ENCODE measurements around the gene CLTC. TPM values are rescaled to one million over a fixed set of nuclear protein-coding genes. Genes with fewer than 3 reads are reported as not detected.

CLTC gene
- total RNA-seq, 1 donor from 2014 or later = 210 TPM

DNA sequence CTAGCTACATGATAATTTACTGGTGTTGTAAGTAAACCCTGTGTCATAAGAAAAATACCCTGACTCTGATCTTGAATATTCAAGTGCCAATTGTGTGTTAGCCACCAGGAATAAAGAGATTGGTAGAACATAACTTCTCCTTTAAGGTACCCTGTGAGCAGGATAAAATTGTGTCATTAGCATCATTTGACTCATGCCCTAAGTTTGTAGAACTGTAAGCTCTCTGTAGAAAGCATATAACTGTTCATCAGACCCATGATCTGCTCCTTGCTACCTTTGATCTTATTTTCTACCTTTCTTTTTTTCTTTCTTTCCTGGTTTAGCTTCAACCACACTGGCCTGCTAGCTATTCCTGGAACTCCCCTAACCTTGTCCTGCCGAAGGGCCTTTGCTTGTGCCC is 51.7 kb downstream of the CLTC start:
- H3K9me3 ChIP-seq = no peaks in the 10 kb centered on the region
- TF ChIP-seq, protein P1, sequence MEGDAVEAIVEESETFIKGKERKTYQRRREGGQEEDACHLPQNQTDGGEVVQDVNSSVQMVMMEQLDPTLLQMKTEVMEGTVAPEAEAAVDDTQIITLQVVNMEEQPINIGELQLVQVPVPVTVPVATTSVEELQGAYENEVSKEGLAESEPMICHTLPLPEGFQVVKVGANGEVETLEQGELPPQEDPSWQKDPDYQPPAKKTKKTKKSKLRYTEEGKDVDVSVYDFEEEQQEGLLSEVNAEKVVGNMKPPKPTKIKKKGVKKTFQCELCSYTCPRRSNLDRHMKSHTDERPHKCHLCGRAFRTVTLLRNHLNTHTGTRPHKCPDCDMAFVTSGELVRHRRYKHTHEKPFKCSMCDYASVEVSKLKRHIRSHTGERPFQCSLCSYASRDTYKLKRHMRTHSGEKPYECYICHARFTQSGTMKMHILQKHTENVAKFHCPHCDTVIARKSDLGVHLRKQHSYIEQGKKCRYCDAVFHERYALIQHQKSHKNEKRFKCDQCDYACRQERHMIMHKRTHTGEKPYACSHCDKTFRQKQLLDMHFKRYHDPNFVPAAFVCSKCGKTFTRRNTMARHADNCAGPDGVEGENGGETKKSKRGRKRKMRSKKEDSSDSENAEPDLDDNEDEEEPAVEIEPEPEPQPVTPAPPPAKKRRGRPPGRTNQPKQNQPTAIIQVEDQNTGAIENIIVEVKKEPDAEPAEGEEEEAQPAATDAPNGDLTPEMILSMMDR (IDR thresholded peaks at IDR 0.05) = no peak
- DNase-seq (no peak), ATAC-seq (no peak)
- no peak overlapping the region for H3K27ac ChIP-seq
- H3K36me3 ChIP-seq = peaks cover 99% of the 10 kb centered on the region
- peaks cover 20% of the 10 kb centered on the region for H3K4me1 ChIP-seq
- intact Hi-C loops (cut with DNase I) = no loop called here
- no peak overlapping the region for H3K4me3 ChIP-seq
- no peaks in the 10 kb centered on the region for H3K27me3 ChIP-seq

GRCh38 chr17:59675231-59675630 is 55.5 kb downstream of the CLTC start:
- Histone ChIP-seq H3K27ac (no peak overlapping the region), H3K9me3 (no peaks in the 10 kb centered on the region), H3K4me3 (no peak overlapping the region), H3K4me1 (no peaks in the 10 kb centered on the region), H3K36me3 (peaks cover 99% of the 10 kb centered on the region), H3K27me3 (no peaks in the 10 kb centered on the region)
- ATAC-seq = no peak
- TF ChIP-seq, protein P1 (IDR thresholded peaks at IDR 0.05) = no peak
- intact Hi-C loops (cut with DNase I) = no loop called here
- DNase-seq = no peak

DNA sequence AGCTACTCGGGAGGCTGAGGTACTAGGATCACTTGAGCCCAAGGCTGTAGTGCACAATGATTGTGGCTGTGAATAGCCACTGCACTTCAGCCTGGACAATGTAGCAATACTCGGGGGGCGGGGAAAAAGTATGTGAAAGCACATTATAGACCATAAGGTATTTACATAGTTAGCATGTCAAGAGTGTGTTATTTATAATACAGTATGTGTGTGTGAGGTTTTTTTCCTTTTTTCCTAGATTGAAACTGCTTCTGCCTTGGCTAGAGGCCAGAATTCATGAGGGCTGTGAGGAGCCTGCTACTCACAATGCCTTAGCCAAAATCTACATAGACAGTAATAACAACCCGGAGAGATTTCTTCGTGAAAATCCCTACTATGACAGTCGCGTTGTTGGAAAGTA is 57.0 kb downstream of the CLTC start:
- intact Hi-C loops (cut with DNase I) = no loop called here
- no peak overlapping the region for H3K4me3 ChIP-seq
- ATAC-seq = no peak
- H3K36me3 ChIP-seq = peaks cover 100% of the 10 kb centered on the region
- no peak for DNase-seq
- TF ChIP-seq, protein P1 (IDR thresholded peaks at IDR 0.05) = no peak
- no peak overlapping the region for H3K27ac ChIP-seq
- H3K4me1 ChIP-seq = no peaks in the 10 kb centered on the region
- no peaks in the 10 kb centered on the region for H3K27me3 ChIP-seq
- no peaks in the 10 kb centered on the region for H3K9me3 ChIP-seq

GRCh38 chr17:59678918-59679317 is 59.2 kb downstream of the CLTC start:
- TF ChIP-seq, protein P1 (IDR thresholded peaks at IDR 0.05) = no peak
- DNase-seq (no peak), ATAC-seq (no peak)
- intact Hi-C loops (cut with DNase I) = no loop called here
- Histone ChIP-seq H3K4me1 (no peaks in the 10 kb centered on the region), H3K36me3 (peaks cover 100% of the 10 kb centered on the region), H3K27me3 (no peaks in the 10 kb centered on the region), H3K9me3 (no peaks in the 10 kb centered on the region), H3K27ac (no peak overlapping the region), H3K4me3 (no peak overlapping the region)

DNA sequence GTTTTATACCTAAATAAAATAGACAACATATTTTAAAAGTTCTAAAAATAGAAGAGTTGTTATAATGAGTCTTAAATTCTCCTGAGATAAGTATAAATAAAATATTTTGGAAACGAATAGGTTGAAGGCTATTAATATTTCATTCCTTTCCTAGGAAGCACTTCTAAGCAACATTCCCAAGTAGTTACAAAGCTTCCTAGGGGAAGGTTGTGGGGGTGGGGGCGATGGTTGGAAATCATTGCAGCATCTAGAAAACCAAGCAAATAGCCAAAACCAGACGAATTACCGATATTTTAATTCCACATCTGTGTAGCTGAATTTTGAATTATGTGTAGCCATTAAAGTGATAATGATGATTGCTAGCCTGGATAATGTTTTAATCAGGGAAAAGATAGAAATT is 60.6 kb downstream of the CLTC start:
- Histone ChIP-seq H3K4me1 (no peaks in the 10 kb centered on the region), H3K4me3 (no peak overlapping the region), H3K27ac (no peak overlapping the region), H3K9me3 (no peaks in the 10 kb centered on the region), H3K27me3 (no peaks in the 10 kb centered on the region), H3K36me3 (peaks cover 100% of the 10 kb centered on the region)
- TF ChIP-seq, protein P1 (IDR thresholded peaks at IDR 0.05) = no peak
- DNase-seq (no peak), ATAC-seq (no peak)
- intact Hi-C loops (cut with DNase I) = no loop called here

DNA sequence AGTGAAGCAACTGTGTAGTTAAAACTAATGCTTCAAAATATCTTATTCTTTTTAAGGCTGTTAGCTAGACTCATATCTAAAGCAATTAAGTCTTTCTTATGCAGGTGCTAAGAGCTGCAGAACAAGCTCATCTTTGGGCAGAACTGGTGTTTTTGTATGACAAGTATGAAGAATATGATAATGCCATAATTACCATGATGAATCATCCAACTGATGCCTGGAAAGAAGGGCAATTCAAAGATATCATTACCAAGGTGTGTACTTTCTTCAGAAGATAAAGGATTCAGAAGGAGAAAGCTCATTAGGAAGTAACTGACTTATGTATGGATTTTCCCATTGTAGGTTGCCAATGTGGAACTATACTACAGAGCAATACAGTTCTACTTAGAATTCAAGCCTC is 63.6 kb downstream of the CLTC start:
- no peak overlapping the region for H3K4me3 ChIP-seq
- H3K27me3 ChIP-seq = no peaks in the 10 kb centered on the region
- H3K36me3 ChIP-seq = peaks cover 100% of the 10 kb centered on the region
- no peak for DNase-seq
- H3K9me3 ChIP-seq = no peaks in the 10 kb centered on the region
- ATAC-seq = no peak
- no peak overlapping the region for H3K27ac ChIP-seq
- H3K4me1 ChIP-seq = no peaks in the 10 kb centered on the region
- TF ChIP-seq, protein P1 (IDR thresholded peaks at IDR 0.05) = no peak
- intact Hi-C loops (cut with DNase I) = no loop called here

All from upper lobe of right lung (tissue), 1 donor.